ENCODE measurements around the gene ZNF385B.

ZNF385B gene

GRCh38 chr2:179685146-179685545 lies 176.3 kb downstream of the ZNF385B start:
- ATAC-seq (ENCODE audit: low read depth) (no peak), DNase-seq (ENCODE audit: low spot score in 2 of 2) (no peak)
- H3K36me3 Mint-ChIP-seq, result no peaks in the 10 kb centered on the region
- no peaks in the 10 kb centered on the region for H3K4me1 Mint-ChIP-seq
- H3K4me3 Mint-ChIP-seq, result no peak overlapping the region
- no peak overlapping the region for H3K27ac Mint-ChIP-seq
- peaks cover 1% of the 10 kb centered on the region for H3K9me3 Mint-ChIP-seq
- peaks cover 6% of the 10 kb centered on the region for H3K27me3 Mint-ChIP-seq

- no peak overlapping the region for H3K4me3 Mint-ChIP-seq
- no peaks in the 10 kb centered on the region for H3K9me3 Mint-ChIP-seq
- H3K27me3 Mint-ChIP-seq, result no peaks in the 10 kb centered on the region
- ATAC-seq (ENCODE audit: low read depth) (no peak), DNase-seq (ENCODE audit: low spot score in 2 of 2) (no peak)
- no peak overlapping the region for H3K27ac Mint-ChIP-seq
- H3K36me3 Mint-ChIP-seq, result no peaks in the 10 kb centered on the region
- no peaks in the 10 kb centered on the region for H3K4me1 Mint-ChIP-seq
These were observed 178.7 kb downstream of the ZNF385B start for GRCh38 chr2:179682756-179683155.

GRCh38 chr2:179677746-179678505 lies 183.5 kb downstream of the ZNF385B start:
- DNase-seq (ENCODE audit: low spot score in 2 of 2), result no peak
- no peaks in the 10 kb centered on the region for H3K4me1 Mint-ChIP-seq
- peaks cover 2% of the 10 kb centered on the region for H3K27me3 Mint-ChIP-seq
- no peak overlapping the region for H3K27ac Mint-ChIP-seq
- H3K36me3 Mint-ChIP-seq, result no peaks in the 10 kb centered on the region
- no peak for ATAC-seq (ENCODE audit: low read depth)
- H3K9me3 Mint-ChIP-seq, result peaks cover 1% of the 10 kb centered on the region
- no peak overlapping the region for H3K4me3 Mint-ChIP-seq

- Mint-ChIP-seq H3K9me3 (peaks cover 1% of the 10 kb centered on the region), H3K27me3 (peaks cover 2% of the 10 kb centered on the region), H3K27ac (no peak overlapping the region), H3K4me1 (no peaks in the 10 kb centered on the region), H3K4me3 (no peak overlapping the region), H3K36me3 (no peaks in the 10 kb centered on the region)
- ATAC-seq (ENCODE audit: low read depth) (no peak), DNase-seq (ENCODE audit: low spot score in 2 of 2) (no peak)
These were observed 184.2 kb downstream of the ZNF385B start for GRCh38 chr2:179677077-179677688.

- peaks cover 2% of the 10 kb centered on the region for H3K27me3 Mint-ChIP-seq
- no peaks in the 10 kb centered on the region for H3K4me1 Mint-ChIP-seq
- no peaks in the 10 kb centered on the region for H3K36me3 Mint-ChIP-seq
These were observed 186.0 kb downstream of the ZNF385B start for GRCh38 chr2:179675435-179675834.

GRCh38 chr2:179671043-179671981 lies 190.1 kb downstream of the ZNF385B start:
- peaks cover 2% of the 10 kb centered on the region for H3K27me3 Mint-ChIP-seq
- ATAC-seq (ENCODE audit: low read depth), result no peak
- H3K4me1 Mint-ChIP-seq, result no peaks in the 10 kb centered on the region
- DNase-seq (ENCODE audit: low spot score in 2 of 2), result no peak
- peaks cover 1% of the 10 kb centered on the region for H3K9me3 Mint-ChIP-seq
- no peak overlapping the region for H3K4me3 Mint-ChIP-seq
- H3K27ac Mint-ChIP-seq, result no peak overlapping the region
- H3K36me3 Mint-ChIP-seq, result no peaks in the 10 kb centered on the region

More at GRCh38 chr2:179675435-179675834, 186.0 kb downstream of the ZNF385B start:
- ATAC-seq (ENCODE audit: low read depth) (no peak), DNase-seq (ENCODE audit: low spot score in 2 of 2) (no peak)
- Mint-ChIP-seq H3K27ac (no peak overlapping the region), H3K4me3 (no peak overlapping the region), H3K9me3 (peaks cover 1% of the 10 kb centered on the region)

GRCh38 chr2:179669196-179669595 lies 192.2 kb downstream of the ZNF385B start:
- DNase-seq (ENCODE audit: low spot score in 2 of 2) (no peak), ATAC-seq (ENCODE audit: low read depth) (no peak)
- Mint-ChIP-seq H3K9me3 (no peaks in the 10 kb centered on the region), H3K4me1 (no peaks in the 10 kb centered on the region), H3K36me3 (no peaks in the 10 kb centered on the region), H3K27ac (no peak overlapping the region), H3K27me3 (no peaks in the 10 kb centered on the region), H3K4me3 (no peak overlapping the region)

- no peaks in the 10 kb centered on the region for H3K4me1 Mint-ChIP-seq
- no peaks in the 10 kb centered on the region for H3K27me3 Mint-ChIP-seq
- no peaks in the 10 kb centered on the region for H3K9me3 Mint-ChIP-seq
- H3K4me3 Mint-ChIP-seq, result no peak overlapping the region
- no peak overlapping the region for H3K27ac Mint-ChIP-seq
- ATAC-seq (ENCODE audit: low read depth) (no peak), DNase-seq (ENCODE audit: low spot score in 2 of 2) (no peak)
- no peaks in the 10 kb centered on the region for H3K36me3 Mint-ChIP-seq
These were observed 196.2 kb downstream of the ZNF385B start for GRCh38 chr2:179664972-179665812.

GRCh38 chr2:179661986-179662385 lies 199.4 kb downstream of the ZNF385B start:
- Mint-ChIP-seq H3K9me3 (no peaks in the 10 kb centered on the region), H3K4me1 (no peaks in the 10 kb centered on the region), H3K27ac (no peak overlapping the region), H3K27me3 (peaks cover 2% of the 10 kb centered on the region), H3K4me3 (no peak overlapping the region), H3K36me3 (no peaks in the 10 kb centered on the region)
- DNase-seq (ENCODE audit: low spot score in 2 of 2) (no peak), ATAC-seq (ENCODE audit: low read depth) (no peak)

- Mint-ChIP-seq H3K27me3 (peaks cover 2% of the 10 kb centered on the region), H3K4me3 (no peak overlapping the region), H3K9me3 (no peaks in the 10 kb centered on the region), H3K27ac (no peak overlapping the region), H3K36me3 (no peaks in the 10 kb centered on the region), H3K4me1 (no peaks in the 10 kb centered on the region)
- ATAC-seq (ENCODE audit: low read depth), result no peak
- DNase-seq (ENCODE audit: low spot score in 2 of 2), result no peak
These were observed 204.3 kb downstream of the ZNF385B start for GRCh38 chr2:179657068-179657595.

- no peak for DNase-seq (ENCODE audit: low spot score in 2 of 2)
- peaks cover 2% of the 10 kb centered on the region for H3K27me3 Mint-ChIP-seq
- H3K9me3 Mint-ChIP-seq, result no peaks in the 10 kb centered on the region
- H3K36me3 Mint-ChIP-seq, result no peaks in the 10 kb centered on the region
- H3K4me3 Mint-ChIP-seq, result no peak overlapping the region
- H3K4me1 Mint-ChIP-seq, result no peaks in the 10 kb centered on the region
- H3K27ac Mint-ChIP-seq, result no peak overlapping the region
- no peak for ATAC-seq (ENCODE audit: low read depth)
These were observed 205.8 kb downstream of the ZNF385B start for GRCh38 chr2:179655627-179656026.

- DNase-seq (ENCODE audit: low spot score in 2 of 2) (no peak), ATAC-seq (ENCODE audit: low read depth) (no peak)
- Mint-ChIP-seq H3K9me3 (no peaks in the 10 kb centered on the region), H3K4me1 (no peaks in the 10 kb centered on the region), H3K4me3 (no peak overlapping the region), H3K36me3 (no peaks in the 10 kb centered on the region), H3K27ac (no peak overlapping the region), H3K27me3 (peaks cover 2% of the 10 kb centered on the region)
These were observed 206.6 kb downstream of the ZNF385B start for GRCh38 chr2:179654806-179655205.

- ATAC-seq (ENCODE audit: low read depth) (no peak), DNase-seq (ENCODE audit: low spot score in 2 of 2) (no peak)
- Mint-ChIP-seq H3K27ac (no peak overlapping the region), H3K9me3 (no peaks in the 10 kb centered on the region), H3K36me3 (no peaks in the 10 kb centered on the region), H3K27me3 (no peaks in the 10 kb centered on the region), H3K4me1 (no peaks in the 10 kb centered on the region), H3K4me3 (no peak overlapping the region)
These were observed 209.1 kb downstream of the ZNF385B start for GRCh38 chr2:179652296-179652695.
